Parathyroid adenoma (tissue), 2 donors: Measurements from ENCODE around the gene IGF1R.

ENCODE experiments used
- H2AFZ ChIP-seq: fragments of 300-600 bp; sonication (generic); one replicate; pipeline ENCODE4 v1.7.0; 2017; ENCODE audit warnings: antibody characterized with exemption, mild to moderate bottlenecking
- H3K27ac ChIP-seq: fragments of 300-600 bp; sonication (generic); one replicate; pipeline ENCODE4 v1.7.0; 2017
- H3K27me3 ChIP-seq: fragments of 300-600 bp; sonication (generic); one replicate; pipeline ENCODE4 v1.7.0; 2017; ENCODE audit warnings: low read length; ENCODE audit not compliant: control insufficient read depth, insufficient read depth
- H3K36me3 ChIP-seq: fragments of 300-600 bp; sonication (generic); one replicate; pipeline ENCODE4 v1.7.0; 2017; ENCODE audit warnings: low read length; ENCODE audit not compliant: control insufficient read depth, insufficient read depth
- H3K4me1 ChIP-seq: fragments of 300-600 bp; sonication (generic); one replicate; pipeline ENCODE4 v1.7.0; 2017; ENCODE audit warnings: control low read depth
- H3K4me2 ChIP-seq: fragments of 300-600 bp; sonication (generic); one replicate; pipeline ENCODE4 v1.7.0; 2017; ENCODE audit warnings: low read length
- H3K4me3 ChIP-seq: fragments of 300-600 bp; sonication (generic); one replicate; pipeline ENCODE4 v1.7.0; 2017; ENCODE audit warnings: low read depth, low read length
- H3K79me2 ChIP-seq: fragments of 300-600 bp; sonication (generic); one replicate; pipeline ENCODE4 v1.7.0; 2017; ENCODE audit warnings: control low read depth
- H3K9ac ChIP-seq: fragments of 300-600 bp; sonication (generic); one replicate; pipeline ENCODE4 v1.7.0; 2017; ENCODE audit warnings: mild to moderate bottlenecking
- H3K9me3 ChIP-seq: fragments of 300-600 bp; sonication (generic); one replicate; pipeline ENCODE4 v1.7.0; 2017; ENCODE audit warnings: low read length; ENCODE audit not compliant: control insufficient read depth
- TF ChIP-seq, protein P1 (sequence below): fragments of 300-600 bp; sonication (generic); IDR thresholded peaks from one replicate; pipeline ENCODE4 v1.7.0; 2017; ENCODE audit warnings: antibody characterized with exemption, mild to moderate bottlenecking
- donor health status: primary hyperparathyroidism.

Gene IGF1R

DNA sequence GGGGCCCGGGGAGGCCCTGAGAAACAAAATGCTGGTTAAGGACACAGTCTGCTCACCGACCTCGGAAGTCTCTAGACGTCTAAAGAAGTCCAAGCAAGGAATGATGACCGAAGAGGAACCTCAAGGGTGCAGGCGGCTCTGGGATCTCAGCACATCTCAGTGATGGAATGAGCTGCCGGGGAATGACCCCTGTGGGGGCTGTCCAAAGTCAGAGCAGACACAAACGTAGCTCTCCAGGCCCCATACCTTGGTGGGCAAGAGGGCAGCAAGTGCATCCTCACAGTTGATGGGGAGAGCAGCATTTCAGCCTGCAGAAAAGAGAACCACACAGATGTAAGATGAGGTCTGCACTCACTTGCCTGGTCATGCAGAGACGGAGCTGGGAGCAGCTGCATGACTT is 129.1 kb downstream of the IGF1R start:
- Histone ChIP-seq H3K4me3 (no peak overlapping the region), H3K27ac (peak overlapping the region; percentile 69)

GRCh38 chr15:98778263-98778959 is 130.1 kb downstream of the IGF1R start:
- Histone ChIP-seq H3K9ac (no peak overlapping the region), H3K36me3 (no peaks in the 10 kb centered on the region), H3K9me3 (no peaks in the 10 kb centered on the region), H3K4me3 (no peak overlapping the region), H3K27ac (no peak overlapping the region), H3K79me2 (peaks cover 2% of the 10 kb centered on the region), H3K27me3 (no peaks in the 10 kb centered on the region), H2AFZ (no peak overlapping the region), H3K4me2 (no peak overlapping the region), H3K4me1 (no peaks in the 10 kb centered on the region)
- TF ChIP-seq, protein P1, sequence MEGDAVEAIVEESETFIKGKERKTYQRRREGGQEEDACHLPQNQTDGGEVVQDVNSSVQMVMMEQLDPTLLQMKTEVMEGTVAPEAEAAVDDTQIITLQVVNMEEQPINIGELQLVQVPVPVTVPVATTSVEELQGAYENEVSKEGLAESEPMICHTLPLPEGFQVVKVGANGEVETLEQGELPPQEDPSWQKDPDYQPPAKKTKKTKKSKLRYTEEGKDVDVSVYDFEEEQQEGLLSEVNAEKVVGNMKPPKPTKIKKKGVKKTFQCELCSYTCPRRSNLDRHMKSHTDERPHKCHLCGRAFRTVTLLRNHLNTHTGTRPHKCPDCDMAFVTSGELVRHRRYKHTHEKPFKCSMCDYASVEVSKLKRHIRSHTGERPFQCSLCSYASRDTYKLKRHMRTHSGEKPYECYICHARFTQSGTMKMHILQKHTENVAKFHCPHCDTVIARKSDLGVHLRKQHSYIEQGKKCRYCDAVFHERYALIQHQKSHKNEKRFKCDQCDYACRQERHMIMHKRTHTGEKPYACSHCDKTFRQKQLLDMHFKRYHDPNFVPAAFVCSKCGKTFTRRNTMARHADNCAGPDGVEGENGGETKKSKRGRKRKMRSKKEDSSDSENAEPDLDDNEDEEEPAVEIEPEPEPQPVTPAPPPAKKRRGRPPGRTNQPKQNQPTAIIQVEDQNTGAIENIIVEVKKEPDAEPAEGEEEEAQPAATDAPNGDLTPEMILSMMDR, result no peak

More for the DNA sequence above, 129.1 kb downstream of the IGF1R start:
- H3K4me2 ChIP-seq, result no peak overlapping the region
- H3K79me2 ChIP-seq, result peaks cover 2% of the 10 kb centered on the region
- H2AFZ ChIP-seq, result peak overlapping the region; percentile 54
- no peaks in the 10 kb centered on the region for H3K27me3 ChIP-seq
- H3K4me1 ChIP-seq, result no peaks in the 10 kb centered on the region
- H3K36me3 ChIP-seq, result no peaks in the 10 kb centered on the region
- H3K9ac ChIP-seq, result no peak overlapping the region
- no peaks in the 10 kb centered on the region for H3K9me3 ChIP-seq
- TF ChIP-seq, protein P1, result no peak

- H3K79me2 ChIP-seq, result peaks cover 2% of the 10 kb centered on the region
- TF ChIP-seq, protein P1, result no peak
- H2AFZ ChIP-seq, result no peak overlapping the region
- no peaks in the 10 kb centered on the region for H3K4me1 ChIP-seq
- H3K27me3 ChIP-seq, result no peaks in the 10 kb centered on the region
- H3K9ac ChIP-seq, result no peak overlapping the region
- H3K4me2 ChIP-seq, result no peak overlapping the region
- no peaks in the 10 kb centered on the region for H3K36me3 ChIP-seq
- H3K27ac ChIP-seq, result no peak overlapping the region
- no peak overlapping the region for H3K4me3 ChIP-seq
- no peaks in the 10 kb centered on the region for H3K9me3 ChIP-seq
Measured at GRCh38 chr15:98778960-98779359, 130.6 kb downstream of the IGF1R start.

DNA sequence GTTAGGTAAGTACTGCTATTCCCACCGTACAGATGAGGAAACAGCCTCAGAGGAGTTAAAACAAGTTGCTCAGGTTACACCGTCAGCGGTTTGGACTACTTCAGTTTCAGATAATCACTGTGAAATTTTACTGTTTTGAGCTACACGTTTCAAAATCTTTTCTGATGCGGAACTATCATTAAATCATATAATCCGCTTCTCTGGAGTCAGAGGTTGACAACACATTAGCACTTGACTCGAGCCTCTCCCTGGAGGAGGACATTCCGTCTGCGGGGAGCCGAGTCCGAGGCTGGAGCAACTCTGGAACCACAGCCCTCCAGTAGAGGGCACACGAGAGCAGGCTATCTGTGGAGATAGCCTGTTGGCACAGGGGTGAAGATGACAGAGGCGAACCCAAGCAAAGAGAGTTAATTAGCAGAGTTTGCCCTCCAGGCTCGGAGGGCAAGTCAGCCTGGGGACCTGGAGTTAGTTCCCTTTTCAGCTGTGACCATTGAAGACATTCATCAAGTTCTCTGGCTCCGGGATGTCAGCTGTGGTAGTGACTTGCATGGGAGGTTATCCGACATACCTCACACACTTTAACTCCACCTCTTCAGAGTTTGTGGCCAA is 131.2 kb downstream of the IGF1R start:
- no peaks in the 10 kb centered on the region for H3K79me2 ChIP-seq
- no peaks in the 10 kb centered on the region for H3K9me3 ChIP-seq
- H3K9ac ChIP-seq, result no peak overlapping the region

More for the DNA sequence above, 131.2 kb downstream of the IGF1R start:
- H2AFZ ChIP-seq, result peak overlapping the region; percentile 7
- no peaks in the 10 kb centered on the region for H3K4me1 ChIP-seq
- H3K4me3 ChIP-seq, result no peak overlapping the region
- H3K4me2 ChIP-seq, result no peak overlapping the region
- no peak overlapping the region for H3K27ac ChIP-seq
- H3K36me3 ChIP-seq, result no peaks in the 10 kb centered on the region
- no peaks in the 10 kb centered on the region for H3K27me3 ChIP-seq
- TF ChIP-seq, protein P1, result peak; percentile 76
